H9 (cell line): Measurements from ENCODE around the gene ANKRA2. TPM values are rescaled to one million over a fixed set of nuclear protein-coding genes. Genes with fewer than 3 reads are reported as not detected.

ENCODE experiments used
- DNase-seq: peaks from one replicate; pipeline ENCODE4 v3.0.0-alpha.2; 2017
- H2AFZ ChIP-seq: one replicate; pipeline ENCODE4 v1.6.1; 2013; ENCODE audit warnings: mild to moderate bottlenecking, low read length, control low read depth, moderate library complexity
- H2AK5ac ChIP-seq: 2 replicates; pipeline ENCODE4 v1.6.1; 2013; ENCODE audit warnings: low read length, control low read depth, mixed read lengths; ENCODE audit not compliant: insufficient read length
- H2BK120ac ChIP-seq: one replicate; pipeline ENCODE4 v1.6.1; 2013; ENCODE audit warnings: low read depth, mild to moderate bottlenecking, low read length, control low read depth, inconsistent platforms; ENCODE audit not compliant: poor library complexity, severe bottlenecking
- H2BK12ac ChIP-seq: 2 replicates; pipeline ENCODE4 v1.6.1; 2013; ENCODE audit warnings: low read length, control low read depth, mixed read lengths, low read depth; ENCODE audit not compliant: insufficient read length
- H2BK15ac ChIP-seq: 2 replicates; pipeline ENCODE4 v1.6.1; 2013; ENCODE audit warnings: low read depth, low read length, control low read depth
- H2BK20ac ChIP-seq: one replicate; pipeline ENCODE4 v1.6.1; 2013; ENCODE audit warnings: low read depth, mild to moderate bottlenecking, low read length, control low read depth, inconsistent platforms; ENCODE audit not compliant: poor library complexity, severe bottlenecking
- H2BK5ac ChIP-seq: 2 replicates; pipeline ENCODE4 v1.6.1; 2013; ENCODE audit warnings: low read length, control low read depth, mixed read lengths; ENCODE audit not compliant: insufficient read length
- H3K14ac ChIP-seq: 2 replicates; pipeline ENCODE4 v1.6.1; 2013; ENCODE audit warnings: low read length, control low read depth; ENCODE audit not compliant: insufficient read depth
- H3K18ac ChIP-seq: 2 replicates; pipeline ENCODE4 v1.6.1; 2013; ENCODE audit warnings: low read depth, mild to moderate bottlenecking, mixed read lengths, low read length, control low read depth; ENCODE audit not compliant: insufficient read length
- H3K23ac ChIP-seq: 2 replicates; pipeline ENCODE4 v1.6.1; 2013; ENCODE audit warnings: low read length, control low read depth, mixed read lengths, low read depth; ENCODE audit not compliant: insufficient read length
- H3K23me2 ChIP-seq: 2 replicates; pipeline ENCODE4 v1.6.1; 2013; ENCODE audit warnings: low read depth, mild to moderate bottlenecking, mixed read lengths, low read length, control low read depth; ENCODE audit not compliant: insufficient read length, poor library complexity, severe bottlenecking
- H3K27ac ChIP-seq: 2 replicates; pipeline ENCODE4 v1.5.1; 2013; ENCODE audit warnings: low read length, control low read depth, mixed read lengths, low read depth; ENCODE audit not compliant: insufficient read length
- H3K27me3 ChIP-seq: 2 replicates; pipeline ENCODE4 v1.6.1; 2013; ENCODE audit warnings: low read length, control low read depth, inconsistent platforms; ENCODE audit not compliant: insufficient read depth
- H3K4ac ChIP-seq: 2 replicates; pipeline ENCODE4 v1.6.1; 2013; ENCODE audit warnings: low read depth, mild to moderate bottlenecking, control low read depth, inconsistent platforms, low read length, moderate library complexity
- H3K4me1 ChIP-seq: 2 replicates; pipeline ENCODE4 v1.6.1; 2013; ENCODE audit warnings: low read length, control low read depth, inconsistent platforms; ENCODE audit not compliant: insufficient read depth
- H3K4me2 ChIP-seq: 2 replicates; pipeline ENCODE4 v1.6.1; 2013; ENCODE audit warnings: low read length, control low read depth, mixed read lengths; ENCODE audit not compliant: insufficient read length, insufficient read depth
- H3K56ac ChIP-seq: 2 replicates; pipeline ENCODE4 v1.6.1; 2013; ENCODE audit warnings: low read depth, mild to moderate bottlenecking, mixed read lengths, low read length, control low read depth; ENCODE audit not compliant: insufficient read length
- H3K79me1 ChIP-seq: 2 replicates; pipeline ENCODE4 v1.6.1; 2013; ENCODE audit warnings: low read depth, mild to moderate bottlenecking, moderate library complexity, low read length, control low read depth, inconsistent platforms; ENCODE audit not compliant: insufficient read depth, poor library complexity, severe bottlenecking
- H3K79me2 ChIP-seq: 2 replicates; pipeline ENCODE4 v1.6.1; 2013; ENCODE audit warnings: low read length, control low read depth, inconsistent platforms; ENCODE audit not compliant: insufficient read depth
- H3K9ac ChIP-seq: 2 replicates; pipeline ENCODE4 v1.6.1; 2013; ENCODE audit warnings: low read length, control low read depth, mixed read lengths; ENCODE audit not compliant: insufficient read length; ENCODE audit errors: extremely low read depth
- H3K9me3 ChIP-seq: one replicate; pipeline ENCODE4 v1.6.1; 2013; ENCODE audit warnings: low read depth, low read length, inconsistent platforms; ENCODE audit not compliant: control insufficient read depth
- H3T11ph ChIP-seq: one replicate; pipeline ENCODE4 v1.6.1; 2013; ENCODE audit warnings: mild to moderate bottlenecking, low read length, control low read depth, inconsistent platforms
- H4K20me1 ChIP-seq: one replicate; pipeline ENCODE4 v1.6.1; 2013; ENCODE audit not compliant: control insufficient read depth, insufficient read length, insufficient read depth
- H4K5ac ChIP-seq: 2 replicates; pipeline ENCODE4 v1.6.1; 2013; ENCODE audit warnings: low read depth, mild to moderate bottlenecking, mixed read lengths, low read length, control low read depth; ENCODE audit not compliant: insufficient read length
- H4K8ac ChIP-seq: replicated peaks from 2 replicates; pipeline ENCODE4 v1.6.1; 2013; ENCODE audit warnings: low read length, control low read depth, mixed read lengths, low read depth; ENCODE audit not compliant: insufficient read length
- H4K91ac ChIP-seq: 2 replicates; pipeline ENCODE4 v1.6.1; 2013; ENCODE audit warnings: low read depth, mild to moderate bottlenecking, moderate library complexity, mixed read lengths, low read length, control low read depth; ENCODE audit not compliant: insufficient read length
- H3K27ac Mint-ChIP-seq, 3 experiments: 2 replicates in 2 of 3; 3 replicates in 1 of 3; pipeline ENCODE4 v1.8.0; 2020 to 2021; ENCODE audit warnings: mixed read lengths in 3 of 3, mild to moderate bottlenecking in 1 of 3, moderate library complexity in 1 of 3
- H3K27me3 Mint-ChIP-seq: 2 replicates; pipeline ENCODE4 v1.8.0; 2021; ENCODE audit warnings: low read depth, mild to moderate bottlenecking, moderate library complexity, mixed read lengths
- H3K36me3 Mint-ChIP-seq, 3 experiments: 2 replicates in 2 of 3; 3 replicates in 1 of 3; pipeline ENCODE4 v1.8.0; 2020 to 2021; ENCODE audit warnings: low read depth in 3 of 3, mixed read lengths in 3 of 3; ENCODE audit not compliant: insufficient read depth in 1 of 3
- H3K4me1 Mint-ChIP-seq, 2 experiments: 2 replicates each; pipeline ENCODE4 v1.8.0; 2020; ENCODE audit warnings: mixed read lengths in 2 of 2
- H3K4me3 Mint-ChIP-seq, 2 experiments: 2 replicates in 1 of 2; 3 replicates in 1 of 2; pipeline ENCODE4 v1.8.0; 2020 to 2021; ENCODE audit warnings: mild to moderate bottlenecking in 2 of 2, mixed read lengths in 2 of 2, moderate library complexity in 1 of 2
- H3K9me3 Mint-ChIP-seq, 2 experiments: 2 replicates in 1 of 2; 3 replicates in 1 of 2; pipeline ENCODE4 v1.8.0; 2020; ENCODE audit warnings: mild to moderate bottlenecking in 2 of 2, mixed read lengths in 2 of 2, moderate library complexity in 1 of 2
- WGBS: extraction: QIAGEN DNeasy Blood & Tissue Kit; methylation state at CpG from one replicate; pipeline ENCODE4 v1.1.7; 2013; ENCODE audit warnings: missing lambda C conversion rate, low lambda C conversion rate, mixed read lengths; ENCODE audit not compliant: insufficient read length; ENCODE audit errors: extremely low coverage; 5-methylcytosine and 5-hydroxymethylcytosine counted together
- total RNA-seq: library from RNA; stranded (reverse); gene quantifications from 2 replicates; pipeline ENCODE4 v1.2.1, GENCODE V29; 2021
- TF ChIP-seq, protein P1 (sequence below): fragments of 200-600 bp; sonication (generic); conservative IDR thresholded peaks from 3 replicates; pipeline ENCODE4 v1.8.0; 2021; ENCODE audit warnings: antibody characterized with exemption, mild to moderate bottlenecking

ANKRA2 gene
- total RNA-seq, 1 experiment from 2014 or later = 8.9 TPM

DNA sequence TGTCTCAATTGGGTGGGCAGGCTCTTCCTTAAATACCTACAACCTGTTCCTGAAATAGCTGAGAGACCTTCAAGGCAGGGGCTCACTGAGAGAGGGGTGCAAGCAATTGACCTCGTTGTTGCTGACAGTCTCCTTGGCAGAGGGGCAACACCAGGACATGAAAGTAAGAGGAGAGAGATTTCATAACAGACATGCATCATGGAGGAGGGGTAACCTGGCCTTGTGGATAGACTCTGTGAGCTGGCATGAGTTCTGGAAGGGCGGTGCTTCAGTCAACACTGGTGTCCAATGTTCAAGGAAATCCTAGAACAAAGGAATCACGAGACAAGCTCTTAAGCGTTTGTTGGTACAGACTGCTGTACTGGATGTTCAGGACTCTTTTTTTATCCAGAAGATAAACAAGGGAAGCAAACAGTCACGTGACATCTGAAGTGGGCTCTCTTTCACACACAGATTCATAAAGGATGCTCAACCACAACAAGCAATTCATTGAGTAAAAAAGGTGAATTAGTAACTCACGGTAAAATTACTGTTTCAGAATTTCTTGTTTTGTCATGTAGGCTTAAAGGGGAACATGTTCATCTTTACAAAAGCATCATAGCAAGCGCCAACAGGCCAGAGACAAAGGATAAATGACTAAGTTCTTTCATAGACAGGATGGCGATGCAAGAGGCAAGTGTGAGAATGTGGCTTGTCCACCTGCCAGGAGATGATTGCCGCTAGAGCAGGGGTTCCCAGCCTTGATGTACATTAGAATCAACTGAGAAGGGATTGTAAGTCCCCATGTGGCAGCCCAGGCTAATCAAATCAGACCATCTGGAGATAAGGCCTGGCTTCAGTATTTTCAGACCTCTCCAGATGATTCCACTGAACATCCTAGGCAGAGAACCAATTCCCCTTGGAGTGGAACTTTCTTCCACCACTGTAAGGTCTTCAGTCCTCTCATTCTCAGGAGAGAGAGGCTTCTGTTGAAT, 20.7 kb downstream of the ANKRA2 start:
- no peak overlapping the region for H3K4me3 Mint-ChIP-seq
- H4K5ac ChIP-seq = no peak overlapping the region
- peaks cover 4 to 9% of the 10 kb centered on the region in 2 experiments; a peak in 3 of 4 replicates for H3K4me1 Mint-ChIP-seq
- no peak overlapping the region for H4K8ac ChIP-seq
- H3K23me2 ChIP-seq = no peaks in the 10 kb centered on the region
- H2BK20ac ChIP-seq = no peak overlapping the region
- no peaks in the 10 kb centered on the region for H3K79me1 ChIP-seq
- H3K27ac Mint-ChIP-seq = no peak overlapping the region
- H3K4me1 ChIP-seq = no peaks in the 10 kb centered on the region; the same call in 1 of the 2 replicates
- no peaks in the 10 kb centered on the region for H3K36me3 Mint-ChIP-seq
- no peak overlapping the region for H2BK120ac ChIP-seq
- DNase-seq = no peak
- no peak overlapping the region for H3K56ac ChIP-seq
- no peak overlapping the region for H3K4me2 ChIP-seq
- no peak overlapping the region for H3K27ac ChIP-seq
- H3K9me3 ChIP-seq = no peaks in the 10 kb centered on the region
- no peaks in the 10 kb centered on the region; the same call in 1 of the 2 replicates for H3K27me3 ChIP-seq
- H3K4ac ChIP-seq = no peak overlapping the region
- H3K9me3 Mint-ChIP-seq = no peaks in the 10 kb centered on the region
- no CpG with 5 or more reads among the region's 9 CpGs for WGBS
- no peak overlapping the region for H4K91ac ChIP-seq
- H3T11ph ChIP-seq = no peak overlapping the region
- TF ChIP-seq, protein P1, sequence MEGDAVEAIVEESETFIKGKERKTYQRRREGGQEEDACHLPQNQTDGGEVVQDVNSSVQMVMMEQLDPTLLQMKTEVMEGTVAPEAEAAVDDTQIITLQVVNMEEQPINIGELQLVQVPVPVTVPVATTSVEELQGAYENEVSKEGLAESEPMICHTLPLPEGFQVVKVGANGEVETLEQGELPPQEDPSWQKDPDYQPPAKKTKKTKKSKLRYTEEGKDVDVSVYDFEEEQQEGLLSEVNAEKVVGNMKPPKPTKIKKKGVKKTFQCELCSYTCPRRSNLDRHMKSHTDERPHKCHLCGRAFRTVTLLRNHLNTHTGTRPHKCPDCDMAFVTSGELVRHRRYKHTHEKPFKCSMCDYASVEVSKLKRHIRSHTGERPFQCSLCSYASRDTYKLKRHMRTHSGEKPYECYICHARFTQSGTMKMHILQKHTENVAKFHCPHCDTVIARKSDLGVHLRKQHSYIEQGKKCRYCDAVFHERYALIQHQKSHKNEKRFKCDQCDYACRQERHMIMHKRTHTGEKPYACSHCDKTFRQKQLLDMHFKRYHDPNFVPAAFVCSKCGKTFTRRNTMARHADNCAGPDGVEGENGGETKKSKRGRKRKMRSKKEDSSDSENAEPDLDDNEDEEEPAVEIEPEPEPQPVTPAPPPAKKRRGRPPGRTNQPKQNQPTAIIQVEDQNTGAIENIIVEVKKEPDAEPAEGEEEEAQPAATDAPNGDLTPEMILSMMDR = no peak
- no peak overlapping the region for H2BK5ac ChIP-seq
- H3K79me2 ChIP-seq = no peaks in the 10 kb centered on the region
- no peak overlapping the region for H3K18ac ChIP-seq
- peaks cover 7% of the 10 kb centered on the region for H3K27me3 Mint-ChIP-seq
- no peak overlapping the region for H2BK12ac ChIP-seq
- no peak overlapping the region for H3K9ac ChIP-seq
- no peak overlapping the region for H3K23ac ChIP-seq
- no peaks in the 10 kb centered on the region for H4K20me1 ChIP-seq
- H2BK15ac ChIP-seq = no peak overlapping the region
- no peak overlapping the region for H3K14ac ChIP-seq
- H2AK5ac ChIP-seq = no peak overlapping the region
- H2AFZ ChIP-seq = no peak overlapping the region
